Smooth muscle cell (in vitro differentiated cells): ENCODE results near the gene LBHD2. TPM values are rescaled to one million over a fixed set of nuclear protein-coding genes. Genes with fewer than 3 reads are reported as not detected.
A peak's percentile ranks its signal among the peaks of the same experiment; 100 is the strongest.

ENCODE experiments used
- DNase-seq: peaks from one replicate; lab custom pipeline; 2025; ENCODE audit not compliant: unreplicated experiment; lab: John Stamatoyannopoulos, UW
- H2AFZ ChIP-seq: fragments of 200-600 bp; sonication (generic); 2 replicates; pipeline ENCODE4 v1.6.0; 2016; ENCODE audit warnings: antibody characterized with exemption, low read depth, mild to moderate bottlenecking
- H3F3A ChIP-seq: fragments of 200-600 bp; sonication (generic); 2 replicates; pipeline ENCODE4 v1.6.0; 2017; ENCODE audit warnings: antibody characterized with exemption, low read depth
- H3K27ac ChIP-seq: fragments of 200-600 bp; sonication (generic); 2 replicates; pipeline ENCODE4 v1.5.1; 2016; ENCODE audit warnings: low read depth, mild to moderate bottlenecking
- H3K27me3 ChIP-seq: fragments of 200-600 bp; sonication (generic); 2 replicates; pipeline ENCODE4 v1.6.1; 2016; ENCODE audit warnings: low read depth, mild to moderate bottlenecking
- H3K36me3 ChIP-seq: fragments of 200-600 bp; sonication (generic); 2 replicates; pipeline ENCODE4 v1.5.1; 2016; ENCODE audit warnings: low read depth
- H3K4me1 ChIP-seq: fragments of 200-600 bp; sonication (generic); 2 replicates; pipeline ENCODE4 v1.5.1; 2016; ENCODE audit warnings: low read depth
- H3K4me2 ChIP-seq: fragments of 200-600 bp; sonication (generic); 2 replicates; pipeline ENCODE4 v1.6.0; 2016; ENCODE audit warnings: mild to moderate bottlenecking
- H3K4me3 ChIP-seq: fragments of 200-600 bp; sonication (generic); 2 replicates; pipeline ENCODE4 v1.5.1; 2016; ENCODE audit warnings: mild to moderate bottlenecking
- H3K79me2 ChIP-seq: fragments of 200-600 bp; sonication (generic); 2 replicates; pipeline ENCODE4 v1.6.0; 2016; ENCODE audit warnings: low read depth, mild to moderate bottlenecking
- H3K9ac ChIP-seq: fragments of 200-600 bp; sonication (generic); 2 replicates; pipeline ENCODE4 v1.6.0; 2016; ENCODE audit warnings: low read depth
- H3K9me3 ChIP-seq: fragments of 200-600 bp; sonication (generic); replicated peaks from 2 replicates; pipeline ENCODE4 v1.5.1; 2016; ENCODE audit warnings: low read depth
- H4K20me1 ChIP-seq: fragments of 200-600 bp; sonication (generic); 2 replicates; pipeline ENCODE4 v1.6.0; 2016; ENCODE audit warnings: low read depth
- CTCF ChIP-seq: fragments of 200-600 bp; sonication (generic); IDR thresholded peaks from 2 replicates; pipeline ENCODE4 v1.5.1; 2017; ENCODE audit warnings: borderline replicate concordance, mild to moderate bottlenecking, antibody characterized with exemption; ENCODE audit not compliant: insufficient read depth, poor library complexity, severe bottlenecking
- WGBS: methylation state at CpG from one replicate; pipeline ENCODE4 v1.1.7; 2016; ENCODE audit warnings: low lambda C conversion rate; 5-methylcytosine and 5-hydroxymethylcytosine counted together
- polyA plus RNA-seq: library from polyadenylated mRNA; unstranded; fragments of >200 nt; fragmentation: Nextera tagmentation; extraction: Ambion mirVana; gene quantifications from 2 replicates; pipeline ENCODE4 v1.2.1, GENCODE V29; 2016
- total RNA-seq: library from RNA; depleted of rRNA; stranded (reverse); fragments of >200 nt; gene quantifications from 2 replicates; pipeline ENCODE4 v1.2.3, GENCODE V29; 2014

Gene LBHD2
- total and polyA plus RNA-seq, 2 experiments from 2014 or later = not detected

DNA sequence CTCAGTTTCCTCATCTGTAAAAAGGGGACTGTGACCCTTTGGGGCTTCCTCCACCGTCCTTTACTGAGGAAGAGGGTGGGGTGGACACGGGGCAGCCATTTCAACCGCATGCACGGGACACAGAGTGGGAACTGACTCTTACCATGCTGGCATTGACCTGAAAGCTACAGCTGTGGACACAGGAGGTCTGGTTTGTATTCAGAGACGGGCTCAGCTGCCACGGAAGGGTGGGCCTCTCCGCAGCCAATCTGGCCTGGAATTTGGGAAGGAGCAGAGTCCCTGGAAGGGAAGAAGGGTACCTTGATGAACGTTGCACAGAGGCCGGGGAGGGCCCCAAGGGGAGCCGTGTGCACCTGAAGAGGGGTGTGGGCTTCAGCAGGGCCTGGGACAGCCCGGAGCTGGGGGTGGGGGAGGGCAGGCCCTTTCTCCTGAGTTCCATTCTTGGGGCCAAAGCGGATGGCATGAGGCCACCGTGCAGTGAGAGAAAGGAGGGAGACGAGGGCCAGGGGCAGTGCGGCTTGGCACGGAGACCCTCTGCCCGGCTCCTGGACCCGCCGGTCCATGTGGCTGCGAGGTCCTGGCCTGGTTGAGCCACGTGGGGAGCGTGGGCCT is 53.8 kb downstream of the LBHD2 start:
- peaks cover 25% of the 10 kb centered on the region for H3K4me1 ChIP-seq
- H3K27ac ChIP-seq = peak overlapping the region; percentile 96
- H3K9me3 ChIP-seq = no peaks in the 10 kb centered on the region
- no peaks in the 10 kb centered on the region for H3K27me3 ChIP-seq
- H4K20me1 ChIP-seq = no peaks in the 10 kb centered on the region
- H3K4me3 ChIP-seq = no peak overlapping the region
- no peak for DNase-seq
- no peaks in the 10 kb centered on the region for H3K36me3 ChIP-seq
- H3K4me2 ChIP-seq = peak overlapping the region; percentile 73
- H3K79me2 ChIP-seq = no peaks in the 10 kb centered on the region
- TF ChIP-seq CTCF = no peak
- H3F3A ChIP-seq = peaks cover 28% of the 10 kb centered on the region
- H2AFZ ChIP-seq = no peak overlapping the region
- no peak overlapping the region for H3K9ac ChIP-seq
- WGBS = 77% methylated on average over 22 of the region's 22 CpGs

DNA sequence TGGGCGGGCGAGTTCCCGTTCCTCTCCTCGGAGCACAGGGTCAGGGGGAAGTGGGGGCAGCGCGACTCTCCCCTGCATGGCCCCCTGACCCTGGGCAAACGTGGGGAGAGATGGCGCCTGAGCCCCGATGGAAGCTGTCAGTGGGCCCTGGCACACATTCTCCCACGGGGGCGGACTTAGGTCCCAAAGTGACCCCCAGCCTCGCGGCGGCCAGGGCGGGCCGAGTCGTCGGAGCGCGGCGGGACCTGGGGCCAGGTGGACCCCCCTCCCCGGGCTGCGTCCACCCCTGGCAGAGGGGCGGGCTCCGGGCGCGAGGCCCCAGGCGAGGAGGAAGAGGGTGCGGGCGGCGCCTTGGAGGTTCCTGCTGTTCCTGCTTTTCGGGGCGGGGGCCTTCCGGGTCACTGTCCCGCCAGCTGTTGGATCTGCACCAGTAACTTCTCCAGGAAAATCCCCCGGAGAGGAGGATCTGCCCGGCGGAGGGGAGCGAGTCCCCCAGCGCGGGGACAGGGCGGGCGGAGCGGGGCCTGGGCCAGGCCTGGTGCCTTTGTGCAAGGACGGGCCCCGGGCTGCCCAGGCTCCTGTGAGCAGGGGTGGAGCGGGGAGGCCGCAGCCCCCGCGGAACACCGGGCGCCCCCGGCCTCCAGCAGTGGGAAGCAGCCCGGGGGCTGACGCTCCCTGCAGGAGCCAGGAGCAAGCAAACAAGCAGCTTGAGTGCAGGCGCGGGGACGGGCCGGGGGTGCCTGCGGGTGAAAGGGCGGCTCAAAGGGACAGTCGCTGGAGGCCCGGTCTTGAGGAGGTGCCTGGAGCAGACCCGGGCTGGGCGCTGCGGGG is 54.5 kb downstream of the LBHD2 start:
- peaks cover 25% of the 10 kb centered on the region for H3K4me1 ChIP-seq
- no peaks in the 10 kb centered on the region for H3K9me3 ChIP-seq
- peak overlapping the region; percentile 70 for H2AFZ ChIP-seq
- H4K20me1 ChIP-seq = no peaks in the 10 kb centered on the region
- peak overlapping the region; percentile 80 for H3K4me2 ChIP-seq
- H3F3A ChIP-seq = peaks cover 28% of the 10 kb centered on the region
- H3K4me3 ChIP-seq = peak overlapping the region; percentile 27
- no peaks in the 10 kb centered on the region for H3K79me2 ChIP-seq
- no peaks in the 10 kb centered on the region for H3K27me3 ChIP-seq
- WGBS = 54% methylated on average over 37 of the region's 66 CpGs
- no peak for TF ChIP-seq CTCF
- no peak for DNase-seq
- peak overlapping the region; percentile 13 for H3K9ac ChIP-seq
- no peaks in the 10 kb centered on the region for H3K36me3 ChIP-seq
- peak overlapping the region; percentile 96 for H3K27ac ChIP-seq

DNA sequence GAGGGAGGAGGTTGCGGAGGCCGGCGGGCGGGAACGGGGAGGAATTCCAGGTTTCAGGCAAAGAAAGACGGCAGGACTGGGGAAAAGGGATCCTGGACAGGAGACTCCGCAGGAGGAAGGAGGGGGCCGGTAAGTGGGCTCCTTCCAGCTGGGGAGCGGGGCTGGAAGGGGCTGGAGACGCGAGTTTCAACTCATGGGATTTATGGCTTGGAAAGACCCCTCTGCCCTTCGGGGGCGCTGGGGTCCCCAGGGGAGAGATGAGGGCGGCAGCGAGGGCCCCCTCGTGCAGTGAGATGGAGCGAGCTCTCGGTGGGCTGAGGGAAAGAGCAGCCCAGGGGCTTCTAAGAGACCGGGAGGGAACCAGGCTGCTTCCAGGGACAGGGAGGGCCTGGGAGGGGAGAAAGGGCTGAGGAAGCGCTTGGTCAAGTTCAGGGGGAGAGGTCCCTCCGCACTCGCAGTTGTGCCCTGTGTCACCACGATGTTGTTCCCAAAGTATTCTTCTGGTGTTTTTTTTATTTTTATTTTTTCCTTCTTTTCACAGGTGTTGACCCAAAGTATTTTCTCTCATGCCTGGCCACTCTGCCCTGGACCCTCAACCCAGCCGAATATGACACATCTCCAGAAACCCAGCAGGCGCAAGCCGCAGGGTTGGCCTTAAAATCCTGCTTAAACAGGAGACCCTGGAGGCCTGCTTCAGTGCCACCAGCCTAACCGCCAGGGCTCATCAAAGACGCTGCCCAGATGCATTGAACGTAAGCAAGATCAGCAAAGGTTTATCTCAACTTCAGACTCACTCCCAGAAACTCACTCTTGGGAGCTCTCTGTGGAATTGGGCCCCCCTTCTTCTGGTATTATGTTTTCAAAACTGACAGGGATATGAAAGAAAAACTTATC is 55.4 kb downstream of the LBHD2 start:
- H3K4me2 ChIP-seq = peak overlapping the region; percentile 80
- H3K9me3 ChIP-seq = no peaks in the 10 kb centered on the region
- peaks cover 28% of the 10 kb centered on the region for H3F3A ChIP-seq
- WGBS = 29% methylated on average over 24 of the region's 29 CpGs
- H2AFZ ChIP-seq = peak overlapping the region; percentile 70
- no peaks in the 10 kb centered on the region for H3K79me2 ChIP-seq
- no peaks in the 10 kb centered on the region for H3K36me3 ChIP-seq
- peak overlapping the region; percentile 13 for H3K9ac ChIP-seq
- no peak for TF ChIP-seq CTCF
- H3K27ac ChIP-seq = peak overlapping the region; percentile 28
- H4K20me1 ChIP-seq = no peaks in the 10 kb centered on the region
- H3K27me3 ChIP-seq = no peaks in the 10 kb centered on the region
- H3K4me3 ChIP-seq = peak overlapping the region; percentile 27
- H3K4me1 ChIP-seq = peaks cover 25% of the 10 kb centered on the region
- DNase-seq = no peak

Other genes starting within 250 kb of the LBHD2 start
- 0.31 TPM in 1 of 2 replicates, not detected in the other for gene AMN, start 161.5 kb upstream of the LBHD2 start, total RNA-seq
- 0.65 and 1.2 TPM in 2 replicates for gene AMN, start 161.5 kb upstream of the LBHD2 start, polyA plus RNA-seq
- 56.6 and 71.2 TPM in 2 replicates for gene CDC42BPB, start 26.7 kb upstream of the LBHD2 start, total RNA-seq
- 11.3 and 14.4 TPM in 2 replicates for gene CDC42BPB, start 26.7 kb upstream of the LBHD2 start, polyA plus RNA-seq
- gene EXOC3L4, start 10.5 kb downstream of the LBHD2 start, total RNA-seq = not detected in 2 replicates
- not detected in 2 replicates for gene EXOC3L4, start 10.5 kb downstream of the LBHD2 start, polyA plus RNA-seq
- 35.7 and 46.5 TPM in 2 replicates for gene TNFAIP2, start 39.3 kb downstream of the LBHD2 start, total RNA-seq
- gene TNFAIP2, start 39.3 kb downstream of the LBHD2 start, polyA plus RNA-seq = 57.7 and 76.5 TPM in 2 replicates